Keratinocyte (primary cell): ENCODE data around the gene FREM1. TPM values are rescaled to one million over a fixed set of nuclear protein-coding genes. Genes with fewer than 3 reads are reported as not detected.

ENCODE experiments used
- DNase-seq: peaks from one replicate; pipeline ENCODE4 v3.0.0-alpha.2; 2011; ENCODE audit warnings: low read depth, missing footprints, low spot score
- FAIRE-seq: peaks from 2 replicates; lab custom pipeline; 2011; peaks lifted over from hg19 to GRCh38; lab: Jason Lieb, UNC
- H2AFZ ChIP-seq: 2 replicates; pipeline ENCODE4 v1.6.0; 2012; ENCODE audit warnings: low read length, control low read depth, inconsistent platforms; ENCODE audit not compliant: control insufficient read depth
- H3K27ac ChIP-seq: 2 replicates; pipeline ENCODE4 v1.5.1; 2011; ENCODE audit warnings: low read length; ENCODE audit not compliant: control insufficient read depth, insufficient read depth
- H3K27me3 ChIP-seq: 3 replicates; pipeline ENCODE4 v1.6.0; 2011; ENCODE audit warnings: low read length; ENCODE audit not compliant: control insufficient read depth, insufficient read depth; ENCODE audit errors: extremely low read depth
- H3K36me3 ChIP-seq, 2 experiments: 2 replicates in 1 of 2; 3 replicates in 1 of 2; pipeline ENCODE4 v1.5.1; 2011; ENCODE audit warnings: low read length in 2 of 2, mild to moderate bottlenecking in 1 of 2; ENCODE audit not compliant: control insufficient read depth in 2 of 2, insufficient read depth in 2 of 2; ENCODE audit errors: extremely low read depth in 1 of 2
- H3K4me1 ChIP-seq: 3 replicates; pipeline ENCODE4 v1.5.1; 2011; ENCODE audit warnings: low read length; ENCODE audit not compliant: control insufficient read depth, insufficient read depth; ENCODE audit errors: extremely low read depth
- H3K4me2 ChIP-seq: 3 replicates; pipeline ENCODE4 v1.6.0; 2011; ENCODE audit warnings: low read depth, low read length; ENCODE audit not compliant: control insufficient read depth, insufficient read depth; ENCODE audit errors: extremely low read depth
- H3K4me3 ChIP-seq, 3 experiments: fragments of 200-600 bp in 1 of 3; sonication (generic) in 1 of 3; 2 replicates in 2 of 3; 3 replicates in 1 of 3; pipeline ENCODE4 v1.5.1; 2011 to 2016; ENCODE audit warnings: low read length in 3 of 3, mild to moderate bottlenecking in 3 of 3, control low read depth in 2 of 3, inconsistent platforms in 1 of 3, low read depth in 1 of 3, mixed read lengths in 1 of 3, mixed run types in 1 of 3, moderate library complexity in 1 of 3; ENCODE audit not compliant: control insufficient read depth in 2 of 3, insufficient read depth in 2 of 3; ENCODE audit errors: extremely low read depth in 1 of 3
- H3K79me2 ChIP-seq: 2 replicates; pipeline ENCODE4 v1.6.0; 2012; ENCODE audit warnings: low read length; ENCODE audit not compliant: control insufficient read depth, insufficient read depth
- H3K9ac ChIP-seq: 3 replicates; pipeline ENCODE4 v1.6.0; 2011; ENCODE audit warnings: low read length; ENCODE audit not compliant: control insufficient read depth, insufficient read depth; ENCODE audit errors: extremely low read depth
- H3K9me1 ChIP-seq: 3 replicates; pipeline ENCODE4 v1.6.0; 2011; ENCODE audit warnings: low read length; ENCODE audit not compliant: control insufficient read depth, insufficient read depth; ENCODE audit errors: extremely low read depth
- H3K9me3 ChIP-seq: 2 replicates; pipeline ENCODE4 v1.5.1; 2012; ENCODE audit warnings: low read depth, low read length; ENCODE audit not compliant: control insufficient read depth
- H4K20me1 ChIP-seq: 3 replicates; pipeline ENCODE4 v1.6.0; 2011; ENCODE audit warnings: low read length; ENCODE audit not compliant: control insufficient read depth, insufficient read depth; ENCODE audit errors: extremely low read depth
- CTCF ChIP-seq, 3 experiments: IDR thresholded peaks in 1 of 3; conservative IDR thresholded peaks in 1 of 3; optimal IDR thresholded peaks in 1 of 3; 2 replicates in 2 of 3; 3 replicates in 1 of 3; pipeline versions ENCODE3 to v1.5.1; 2011; ENCODE audit warnings: low read length in 3 of 3, mild to moderate bottlenecking in 3 of 3, moderate library complexity in 2 of 3, control low read depth in 1 of 3, inconsistent platforms in 1 of 3; ENCODE audit not compliant: insufficient read depth in 2 of 3; ENCODE audit errors: extremely low read depth in 1 of 3
- EZH2 ChIP-seq: IDR thresholded peaks from one replicate; pipeline ENCODE4 v1.6.1; 2012; ENCODE audit warnings: inconsistent platforms, mild to moderate bottlenecking, low read length, moderate library complexity
- dilution Hi-C: fragments of 300-500 bp; cut with MboI; formaldehyde crosslinking; loops from one replicate; pipeline ENCODE4 v1.7.0; 2020; ENCODE audit warnings: low sequenced_read_pairs; ENCODE audit not compliant: extremely low pct_ligation_motif_present
- polyA plus RNA-seq, 5 experiments: library from polyadenylated mRNA; depleted of rRNA in 3 of 5; stranded (reverse) in 3 of 5; stranded (forward) in 1 of 5; unstranded in 1 of 5; fragments of >200 nt; gene quantifications; 1 replicate in 1 of 5; 2 replicates in 3 of 5; 3 replicates in 1 of 5; pipeline versions ENCODE4 v1.2.1 to v1.2.3, GENCODE V29; 2011 to 2012; ENCODE audit warnings: missing spikeins in 2 of 5, low read depth in 1 of 5, low replicate concordance in 1 of 5

Gene FREM1
- polyA plus RNA-seq, 1 donor (not counting 4 experiments of a cell fraction or from before 2014, with no cell fraction given), result under 0.01 TPM

GRCh38 chr9:14746626-14747025, 163.6 kb downstream of the FREM1 start:
- no peak overlapping the region for H3K4me3 ChIP-seq
- dilution Hi-C loops, result no loop called here
- no peaks in the 10 kb centered on the region for H4K20me1 ChIP-seq
- H3K79me2 ChIP-seq, result no peaks in the 10 kb centered on the region
- DNase-seq, result no peak
- peak overlapping the region; percentile 7 for H3K27ac ChIP-seq
- H2AFZ ChIP-seq, result no peak overlapping the region
- FAIRE-seq, result no peak
- H3K9me1 ChIP-seq, result no peaks in the 10 kb centered on the region
- no peak for TF ChIP-seq EZH2
- no peak for TF ChIP-seq CTCF (optimal IDR thresholded peaks at IDR 0.05 in 1 of 3, IDR thresholded peaks at IDR 0.05 in 1 of 3, conservative IDR thresholded peaks at IDR 0.05 in 1 of 3; ENCODE audit: extremely low read depth in 1 of 3, insufficient read depth in 2 of 3, low read length in 3 of 3)
- peak overlapping the region; percentile 14 for H3K4me2 ChIP-seq
- H3K9me3 ChIP-seq, result no peaks in the 10 kb centered on the region
- H3K36me3 ChIP-seq, result no peaks in the 10 kb centered on the region
- H3K4me1 ChIP-seq, result peaks cover 7% of the 10 kb centered on the region
- no peak overlapping the region for H3K9ac ChIP-seq
- H3K27me3 ChIP-seq, result no peaks in the 10 kb centered on the region

- H3K9ac ChIP-seq, result no peak overlapping the region
- H2AFZ ChIP-seq, result no peak overlapping the region
- no peak overlapping the region for H3K4me2 ChIP-seq
- H3K79me2 ChIP-seq, result no peaks in the 10 kb centered on the region
- no peaks in the 10 kb centered on the region for H3K27me3 ChIP-seq
- no peaks in the 10 kb centered on the region for H4K20me1 ChIP-seq
- H3K9me3 ChIP-seq, result no peaks in the 10 kb centered on the region
- dilution Hi-C loops, result no loop called here
- no peak for DNase-seq
- no peaks in the 10 kb centered on the region for H3K9me1 ChIP-seq
- no peak for TF ChIP-seq EZH2
- TF ChIP-seq CTCF (optimal IDR thresholded peaks at IDR 0.05 in 1 of 3, IDR thresholded peaks at IDR 0.05 in 1 of 3, conservative IDR thresholded peaks at IDR 0.05 in 1 of 3; ENCODE audit: extremely low read depth in 1 of 3, insufficient read depth in 2 of 3, low read length in 3 of 3), result no peak
- no peak for FAIRE-seq
- no peaks in the 10 kb centered on the region for H3K36me3 ChIP-seq
- peaks cover 7% of the 10 kb centered on the region for H3K4me1 ChIP-seq
- no peak overlapping the region for H3K27ac ChIP-seq
- H3K4me3 ChIP-seq, result no peak overlapping the region
Measured at GRCh38 chr9:14744768-14745167, 165.5 kb downstream of the FREM1 start.
